Measurements from ENCODE around the gene TULP1.

GRCh38 chr6:35475573-35475972, 37.1 kb downstream of the TULP1 start:
- TF ChIP-seq CTCF (conservative IDR thresholded peaks at IDR 0.05; ENCODE audit: low read depth, low read length): no peak
- TF ChIP-seq RFX5 (IDR thresholded peaks at IDR 0.05; ENCODE audit: low read depth, low read length): no peak
- TF ChIP-seq CHD1 (IDR thresholded peaks at IDR 0.05; ENCODE audit: low read depth, low read length): no peak
- TF ChIP-seq POLR2A (IDR thresholded peaks at IDR 0.05; ENCODE audit: low read depth, low read length): no peak
- TF ChIP-seq USF2 (IDR thresholded peaks at IDR 0.05; ENCODE audit: low read depth, low read length): no peak
- no peak for TF ChIP-seq MXI1 (IDR thresholded peaks at IDR 0.05; ENCODE audit: borderline replicate concordance, low read depth, low read length)
- TF ChIP-seq MAZ (IDR thresholded peaks at IDR 0.05; ENCODE audit: borderline replicate concordance, low read depth, low read length): no peak
- TF ChIP-seq BHLHE40 (IDR thresholded peaks at IDR 0.05; ENCODE audit: low read depth, low read length): no peak
- no peak for TF ChIP-seq CEBPB (IDR thresholded peaks at IDR 0.05; ENCODE audit: low read depth, low read length)
- TF ChIP-seq RAD21 (IDR thresholded peaks at IDR 0.05; ENCODE audit: low read length): no peak
- TF ChIP-seq MAFK (IDR thresholded peaks at IDR 0.05; ENCODE audit: low read depth, low read length): no peak
- TF ChIP-seq NFE2L2 (IDR thresholded peaks at IDR 0.05; ENCODE audit: low read depth, low read length): no peak
- TF ChIP-seq SMC3 (IDR thresholded peaks at IDR 0.05; ENCODE audit: low read depth, low read length): no peak

Measured in IMR-90 (cell line).